Measurements from ENCODE around the gene ST6GALNAC5. TPM values are rescaled to one million over a fixed set of nuclear protein-coding genes. Genes with fewer than 3 reads are reported as not detected.

Gene ST6GALNAC5
- polyA plus RNA-seq, 4 donors, result 3.3 to 4.5 (median 4.2) TPM

- no peak for DNase-seq (ENCODE audit: low read depth in 4 of 4, low spot score in 3 of 4)
These were observed 131.4 kb downstream of the ST6GALNAC5 start for GRCh38 chr1:76998582-76999223.

GRCh38 chr1:77007675-77008074 lies 140.4 kb downstream of the ST6GALNAC5 start:
- DNase-seq (ENCODE audit: low read depth in 4 of 4, low spot score in 3 of 4), result no peak

- no peak for DNase-seq (ENCODE audit: low read depth in 4 of 4, low spot score in 3 of 4)
These were observed 143.7 kb downstream of the ST6GALNAC5 start for GRCh38 chr1:77010937-77011336.

- no peak for DNase-seq (ENCODE audit: low read depth in 4 of 4, low spot score in 3 of 4)
These were observed 144.8 kb downstream of the ST6GALNAC5 start for GRCh38 chr1:77012066-77012465.

- DNase-seq (ENCODE audit: low read depth in 4 of 4, low spot score in 3 of 4), result no peak
These were observed 147.0 kb downstream of the ST6GALNAC5 start for GRCh38 chr1:77014073-77014788.

- DNase-seq (ENCODE audit: low read depth in 4 of 4, low spot score in 3 of 4), result no peak
These were observed 148.6 kb downstream of the ST6GALNAC5 start for GRCh38 chr1:77015748-77016341.

GRCh38 chr1:77016386-77016985 lies 149.2 kb downstream of the ST6GALNAC5 start:
- DNase-seq (ENCODE audit: low read depth in 4 of 4, low spot score in 3 of 4), result no peak

- DNase-seq (ENCODE audit: low read depth in 4 of 4, low spot score in 3 of 4), result no peak
These were observed 151.0 kb downstream of the ST6GALNAC5 start for GRCh38 chr1:77018311-77018710.

- no peak for DNase-seq (ENCODE audit: low read depth in 4 of 4, low spot score in 3 of 4)
These were observed 151.5 kb downstream of the ST6GALNAC5 start for GRCh38 chr1:77018761-77019160.

- DNase-seq (ENCODE audit: low read depth in 4 of 4, low spot score in 3 of 4), result no peak
These were observed 154.5 kb downstream of the ST6GALNAC5 start for GRCh38 chr1:77021732-77022131.

GRCh38 chr1:77024500-77024899 lies 157.2 kb downstream of the ST6GALNAC5 start:
- DNase-seq (ENCODE audit: low read depth in 4 of 4, low spot score in 3 of 4), result no peak

- DNase-seq (ENCODE audit: low read depth in 4 of 4, low spot score in 3 of 4), result no peak
These were observed 158.3 kb downstream of the ST6GALNAC5 start for GRCh38 chr1:77025599-77025998.

- DNase-seq (ENCODE audit: low read depth in 4 of 4, low spot score in 3 of 4), result no peak
These were observed 158.9 kb downstream of the ST6GALNAC5 start for GRCh38 chr1:77026135-77026534.

GRCh38 chr1:77026640-77027039 lies 159.4 kb downstream of the ST6GALNAC5 start:
- no peak for DNase-seq (ENCODE audit: low read depth in 4 of 4, low spot score in 3 of 4)

- DNase-seq (ENCODE audit: low read depth in 4 of 4, low spot score in 3 of 4), result no peak
These were observed 160.6 kb downstream of the ST6GALNAC5 start for GRCh38 chr1:77027847-77028246.

- no peak for DNase-seq (ENCODE audit: low read depth in 4 of 4, low spot score in 3 of 4)
These were observed 163.3 kb downstream of the ST6GALNAC5 start for GRCh38 chr1:77030401-77031105.

GRCh38 chr1:77031106-77031662 lies 163.9 kb downstream of the ST6GALNAC5 start:
- no peak for DNase-seq (ENCODE audit: low read depth in 4 of 4, low spot score in 3 of 4)

- no peak for DNase-seq (ENCODE audit: low read depth in 4 of 4, low spot score in 3 of 4)
These were observed 169.3 kb downstream of the ST6GALNAC5 start for GRCh38 chr1:77036560-77036959.

GRCh38 chr1:77037038-77037437 lies 169.8 kb downstream of the ST6GALNAC5 start:
- DNase-seq (ENCODE audit: low read depth in 4 of 4, low spot score in 3 of 4), result no peak

GRCh38 chr1:77038000-77038399 lies 170.7 kb downstream of the ST6GALNAC5 start:
- no peak for DNase-seq (ENCODE audit: low read depth in 4 of 4, low spot score in 3 of 4)

- no peak for DNase-seq (ENCODE audit: low read depth in 4 of 4, low spot score in 3 of 4)
These were observed 171.8 kb downstream of the ST6GALNAC5 start for GRCh38 chr1:77039111-77039510.

Measured in right renal pelvis (tissue), 4 donors.